ENCODE data around the gene FGF7. TPM values are rescaled to one million over a fixed set of nuclear protein-coding genes. Genes with fewer than 3 reads are reported as not detected.
A peak's percentile ranks its signal among the peaks of the same experiment; 100 is the strongest.
"Not testable (repeated sequence)": the region's sequence is repeated elsewhere in the genome, so short reads cannot be mapped to it uniquely, and the experiment has no call there.

Gene FGF7
- total and polyA plus RNA-seq, 12 donors, result 0.48 to 14.2 (median 5.2) TPM

GRCh38 chr15:49468481-49468839, 45.4 kb downstream of the FGF7 start:
- H3K4me3 ChIP-seq, result no peak overlapping the region
- H3K36me3 ChIP-seq (replicated peaks in 1 of 2), result no peaks in the 10 kb centered on the region
- no peaks in the 10 kb centered on the region for H3K9me3 ChIP-seq (replicated peaks in 1 of 3)
- no peaks in the 10 kb centered on the region for H3K4me1 ChIP-seq (replicated peaks in 1 of 2)
- DNase-seq, result no peak
- H3K27me3 ChIP-seq, result no peaks in the 10 kb centered on the region
- intact Hi-C loops (cut with DNase I), result no loop called here
- 65 to 81% (median 78%) methylated on average over 2 of the region's 2 CpGs for WGBS, 4 donors
- no peak for TF ChIP-seq CTCF (IDR thresholded peaks at IDR 0.05)
- no peak for TF ChIP-seq POLR2A (IDR thresholded peaks at IDR 0.05)
- H3K27ac ChIP-seq, result no peak overlapping the region

GRCh38 chr15:49471248-49471647, 48.2 kb downstream of the FGF7 start:
- H3K4me3 ChIP-seq; H3K27me3 ChIP-seq; H3K4me1 ChIP-seq (replicated peaks in 1 of 2); H3K27ac ChIP-seq; intact Hi-C loops (cut with DNase I); H3K36me3 ChIP-seq (replicated peaks in 1 of 2); H3K9me3 ChIP-seq (replicated peaks in 1 of 3): not testable (repeated sequence)
- TF ChIP-seq CTCF (IDR thresholded peaks at IDR 0.05), result peak in 3 of 6 experiments; percentile 12 to 21 (median 15)
- DNase-seq, result peak in 4 of 7 donors; percentile 13 to 24 (median 18)
- 87 to 90% (median 89%) methylated on average over 3 to 4 of the region's 4 CpGs for WGBS, 4 donors

- H3K4me3 ChIP-seq, result no peak overlapping the region
- H3K27me3 ChIP-seq, result no peaks in the 10 kb centered on the region
- no peaks in the 10 kb centered on the region for H3K4me1 ChIP-seq (replicated peaks in 1 of 2)
- no peaks in the 10 kb centered on the region for H3K9me3 ChIP-seq (replicated peaks in 1 of 3)
- no peak for DNase-seq
- no peak for TF ChIP-seq CTCF (IDR thresholded peaks at IDR 0.05)
- no peak for TF ChIP-seq POLR2A (IDR thresholded peaks at IDR 0.05)
- no peaks in the 10 kb centered on the region for H3K36me3 ChIP-seq (replicated peaks in 1 of 2)
- no peak overlapping the region for H3K27ac ChIP-seq
- intact Hi-C loops (cut with DNase I), result no loop called here
- WGBS, 4 donors, result 56 to 66% (median 62%) methylated on average over 4 of the region's 4 CpGs
These were observed 48.7 kb downstream of the FGF7 start for GRCh38 chr15:49471733-49472132.

- 86 to 92% (median 91%) methylated on average over 2 of the region's 2 CpGs for WGBS, 4 donors
- intact Hi-C loops (cut with DNase I), result no loop called here
- no peak overlapping the region for H3K4me3 ChIP-seq
- no peak overlapping the region for H3K27ac ChIP-seq
- TF ChIP-seq POLR2A (IDR thresholded peaks at IDR 0.05) (no peak), CTCF (IDR thresholded peaks at IDR 0.05) (no peak)
- no peaks in the 10 kb centered on the region for H3K36me3 ChIP-seq (replicated peaks in 1 of 2)
- H3K4me1 ChIP-seq (replicated peaks in 1 of 2), result no peaks in the 10 kb centered on the region
- no peaks in the 10 kb centered on the region for H3K27me3 ChIP-seq
- DNase-seq, result no peak
- no peaks in the 10 kb centered on the region for H3K9me3 ChIP-seq (replicated peaks in 1 of 3)
These were observed 49.3 kb downstream of the FGF7 start for GRCh38 chr15:49472338-49472737.

Data from adrenal gland (tissue), 12 donors.